Hepatocyte (in vitro differentiated cells): ENCODE data around the gene ULBP3. TPM values are rescaled to one million over a fixed set of nuclear protein-coding genes. Genes with fewer than 3 reads are reported as not detected.

Experiments used
- DNase-seq: peaks from one replicate; pipeline ENCODE4 v3.0.0-alpha.2; 2016; ENCODE audit warnings: low spot score
- H2AFZ ChIP-seq: fragments of 200-600 bp; sonication (generic); 2 replicates; pipeline ENCODE4 v1.6.0; 2016; ENCODE audit warnings: antibody characterized with exemption, mild to moderate bottlenecking
- H3K27ac ChIP-seq: fragments of 200-600 bp; sonication (generic); 2 replicates; pipeline ENCODE4 v1.5.1; 2016; ENCODE audit warnings: mild to moderate bottlenecking
- H3K27me3 ChIP-seq: fragments of 200-600 bp; sonication (generic); 2 replicates; pipeline ENCODE4 v1.6.1; 2016
- H3K36me3 ChIP-seq: fragments of 200-600 bp; sonication (generic); replicated peaks from 2 replicates; pipeline ENCODE4 v1.5.1; 2016; ENCODE audit warnings: low read depth; ENCODE audit not compliant: insufficient read depth
- H3K4me1 ChIP-seq: fragments of 200-600 bp; sonication (generic); 2 replicates; pipeline ENCODE4 v1.5.1; 2016; ENCODE audit warnings: mild to moderate bottlenecking, moderate library complexity; ENCODE audit not compliant: insufficient read depth
- H3K4me2 ChIP-seq: fragments of 200-600 bp; sonication (generic); 2 replicates; pipeline ENCODE4 v1.6.0; 2016
- H3K4me3 ChIP-seq: fragments of 200-600 bp; sonication (generic); 2 replicates; pipeline ENCODE4 v1.5.1; 2016; ENCODE audit warnings: mild to moderate bottlenecking
- H3K79me2 ChIP-seq: fragments of 200-600 bp; sonication (generic); 2 replicates; pipeline ENCODE4 v1.6.0; 2017; ENCODE audit warnings: mild to moderate bottlenecking
- H3K9me2 ChIP-seq: fragments of 200-600 bp; sonication (generic); replicated peaks from 2 replicates; pipeline ENCODE4 v1.6.0; 2017; ENCODE audit warnings: mild to moderate bottlenecking; ENCODE audit not compliant: insufficient read depth
- H3K9me3 ChIP-seq: fragments of 200-600 bp; sonication (generic); 2 replicates; pipeline ENCODE4 v1.5.1; 2016; ENCODE audit warnings: low read depth, mild to moderate bottlenecking
- H4K20me1 ChIP-seq: fragments of 200-600 bp; sonication (generic); 2 replicates; pipeline ENCODE4 v1.6.0; 2016; ENCODE audit warnings: mild to moderate bottlenecking; ENCODE audit not compliant: insufficient read depth, poor library complexity, severe bottlenecking
- CTCF ChIP-seq: fragments of 200-600 bp; sonication (generic); IDR thresholded peaks from 2 replicates; pipeline ENCODE4 v1.5.1; 2016; ENCODE audit warnings: antibody characterized with exemption, mild to moderate bottlenecking; ENCODE audit not compliant: poor library complexity
- EZH2 ChIP-seq: fragments of 200-600 bp; sonication (generic); IDR thresholded peaks from 2 replicates; pipeline ENCODE4 v1.6.1; 2016; ENCODE audit warnings: antibody characterized with exemption, mild to moderate bottlenecking, borderline replicate concordance
- EZH2phosphoT487 ChIP-seq: fragments of 200-600 bp; sonication (generic); IDR thresholded peaks from one replicate; pipeline ENCODE4 v1.6.1; 2018; ENCODE audit warnings: antibody characterized with exemption, mild to moderate bottlenecking, low read depth, moderate library complexity; ENCODE audit not compliant: unreplicated experiment, severe bottlenecking
- WGBS: methylation state at CpG from one replicate; pipeline ENCODE4 v1.1.6; 2016; ENCODE audit warnings: low lambda C conversion rate; ENCODE audit errors: missing lambda C conversion rate; 5-methylcytosine and 5-hydroxymethylcytosine counted together
- polyA plus RNA-seq: library from polyadenylated mRNA; unstranded; fragments of >200 nt; fragmentation: Nextera tagmentation; extraction: Ambion mirVana; gene quantifications from 2 replicates; pipeline ENCODE4 v1.2.1, GENCODE V29; 2016
- total RNA-seq: library from RNA; depleted of rRNA; stranded (reverse); fragments of >200 nt; gene quantifications from 2 replicates; pipeline ENCODE4 v1.2.3, GENCODE V29; 2014

The ULBP3 gene
- total and polyA plus RNA-seq, 2 experiments from 2014 or later, result 2.6 to 6.6 TPM

DNA sequence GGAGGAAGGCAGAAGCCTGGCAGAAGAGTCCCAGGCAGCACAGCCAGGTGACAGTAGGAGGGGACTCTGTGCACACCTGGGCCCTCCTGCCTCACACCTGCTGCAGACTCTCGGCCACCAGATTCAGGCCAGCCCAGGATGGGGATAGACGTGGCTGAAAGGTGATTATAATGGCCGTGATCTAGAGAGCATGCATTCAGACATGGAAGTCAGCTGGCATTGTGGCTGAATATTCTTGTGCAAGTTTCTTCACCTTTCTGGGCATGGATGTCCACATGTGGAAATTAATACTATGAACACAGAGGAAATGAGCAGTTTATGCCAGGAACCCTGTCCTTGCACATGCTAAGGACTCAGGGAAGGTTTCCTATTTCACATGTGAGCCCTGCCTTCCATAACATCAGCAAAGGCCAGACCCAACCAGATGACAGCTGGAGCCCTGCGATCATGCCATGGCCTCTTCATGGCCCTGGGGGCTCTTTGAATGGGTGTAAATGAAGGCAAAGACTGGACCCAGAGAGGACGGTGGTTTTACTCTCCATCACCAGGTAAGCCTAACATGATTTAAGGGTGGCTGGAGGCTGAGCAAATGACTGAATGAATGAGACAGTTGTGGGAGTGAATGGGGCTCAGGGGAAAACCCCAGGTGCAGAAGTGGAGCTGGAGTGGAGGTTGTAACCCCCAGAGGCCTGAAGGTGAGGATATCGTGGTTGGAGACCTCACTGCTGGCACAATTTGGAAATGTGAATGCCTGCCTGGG is 40.9 kb downstream of the ULBP3 start:
- no peaks in the 10 kb centered on the region for H4K20me1 ChIP-seq
- H3K27me3 ChIP-seq, result peaks cover 30% of the 10 kb centered on the region
- H2AFZ ChIP-seq, result no peak overlapping the region
- H3K36me3 ChIP-seq, result no peaks in the 10 kb centered on the region
- no peak overlapping the region for H3K4me3 ChIP-seq
- no peak overlapping the region for H3K4me2 ChIP-seq
- TF ChIP-seq CTCF (no peak), EZH2 (no peak), EZH2phosphoT487 (no peak)
- WGBS, result 82% methylated on average over 6 of the region's 6 CpGs
- H3K9me2 ChIP-seq, result no peaks in the 10 kb centered on the region
- no peaks in the 10 kb centered on the region for H3K4me1 ChIP-seq
- no peak overlapping the region for H3K27ac ChIP-seq
- no peaks in the 10 kb centered on the region for H3K9me3 ChIP-seq
- no peaks in the 10 kb centered on the region for H3K79me2 ChIP-seq
- no peak for DNase-seq

DNA sequence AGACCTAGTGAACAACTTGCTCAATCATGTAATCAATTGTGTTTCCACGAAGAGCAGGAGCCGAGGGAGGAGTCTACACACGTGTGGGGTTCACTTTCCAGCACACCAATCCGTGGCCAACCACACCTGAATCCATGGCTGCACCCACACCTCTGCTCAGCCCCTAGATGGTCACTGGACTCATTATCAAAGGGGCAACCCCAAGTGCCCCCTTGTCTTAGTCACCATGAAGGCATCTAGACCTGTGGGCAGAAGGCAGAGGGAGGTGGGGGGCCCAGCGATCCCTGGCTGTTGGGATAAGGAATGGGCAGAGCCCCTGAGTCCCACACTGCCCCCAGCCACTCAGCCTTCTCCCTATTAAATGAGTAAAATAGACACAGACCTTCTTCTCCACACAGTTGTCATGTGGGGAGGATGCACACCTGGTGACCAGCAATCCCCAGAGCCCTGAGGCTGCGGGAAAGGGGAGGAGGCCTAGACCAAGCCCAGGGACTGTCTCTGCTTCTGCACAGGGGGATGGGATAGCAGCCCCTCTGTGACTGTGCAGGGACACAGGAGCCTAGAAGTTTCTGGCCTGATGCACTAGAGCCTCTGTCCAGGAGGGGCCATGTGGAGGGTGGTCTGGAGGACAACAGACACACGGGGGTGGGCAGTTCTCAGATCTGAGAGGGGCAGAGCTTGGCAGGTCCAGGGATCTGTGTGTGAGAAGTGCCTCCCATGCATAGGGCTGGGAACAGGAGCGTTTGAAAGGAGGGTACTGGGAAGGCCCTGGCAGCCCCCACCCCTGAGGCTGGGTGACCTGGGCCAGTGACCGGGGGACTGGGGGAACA is 41.7 kb downstream of the ULBP3 start:
- H3K4me3 ChIP-seq, result no peak overlapping the region
- peaks cover 25% of the 10 kb centered on the region for H3K27me3 ChIP-seq
- WGBS, result 82% methylated on average over 9 of the region's 9 CpGs
- H2AFZ ChIP-seq, result no peak overlapping the region
- no peak for DNase-seq
- no peaks in the 10 kb centered on the region for H4K20me1 ChIP-seq
- no peaks in the 10 kb centered on the region for H3K4me1 ChIP-seq
- no peak overlapping the region for H3K4me2 ChIP-seq
- no peaks in the 10 kb centered on the region for H3K9me3 ChIP-seq
- no peak overlapping the region for H3K27ac ChIP-seq
- TF ChIP-seq CTCF, result no peak
- TF ChIP-seq EZH2, result no peak
- no peak for TF ChIP-seq EZH2phosphoT487
- H3K36me3 ChIP-seq, result no peaks in the 10 kb centered on the region
- no peaks in the 10 kb centered on the region for H3K9me2 ChIP-seq
- no peaks in the 10 kb centered on the region for H3K79me2 ChIP-seq

GRCh38 chr6:150025201-150025917 is 43.6 kb downstream of the ULBP3 start, which contains the start of gene RAET1L:
RAET1L (minus strand) TSS chr6:150025532; CDS start chr6:150025471, 61 bp downstream.
- Histone ChIP-seq H2AFZ (no peak within 1 kb of the TSS), H3K4me1 (no peaks in the 10 kb centered on the region), H3K79me2 (no peaks in the 10 kb centered on the region), H3K27me3 (peaks cover 24% of the 10 kb centered on the region), H4K20me1 (no peaks in the 10 kb centered on the region), H3K9me2 (no peaks in the 10 kb centered on the region), H3K27ac (no peak within 1 kb of the TSS), H3K4me3 (no peak within 1 kb of the TSS), H3K36me3 (no peaks in the 10 kb centered on the region), H3K9me3 (no peaks in the 10 kb centered on the region), H3K4me2 (no peak within 1 kb of the TSS)
- 73% methylated on average over 36 of the region's 36 CpGs for WGBS
- TF ChIP-seq EZH2, result no peak
- TF ChIP-seq CTCF, result no peak
- no peak for TF ChIP-seq EZH2phosphoT487
- DNase-seq, result peak; percentile 22
